Endothelial cell of umbilical vein (primary cell): ENCODE data around the gene HOXA11. TPM values are rescaled to one million over a fixed set of nuclear protein-coding genes. Genes with fewer than 3 reads are reported as not detected.

ENCODE experiments used
- BruUV-seq: library from RNA; stranded (reverse); fragments of 400-500 nt; replicated peaks from 2 replicates; lab custom pipeline; 2021; lab: Mats Ljungman, UMichigan
- CTCF ChIA-PET: fragments of 300-600, 350-600 bp; sonication (Branson Sonifier 250); formaldehyde crosslinking; loops from one replicate; lab custom pipeline; 2021; ENCODE audit warnings: antibody characterized with exemption, inconsistent platforms; lab: Charles Lee
- POLR2A ChIA-PET: fragments of 300-600, 350-600 bp; sonication (Branson Sonifier 250); formaldehyde crosslinking; loops from one replicate; lab custom pipeline; 2021; ENCODE audit warnings: antibody characterized with exemption, inconsistent platforms; lab: Charles Lee
- DNase-seq: peaks from one replicate; pipeline ENCODE4 v3.0.0-alpha.2; 2011; ENCODE audit warnings: low read depth, low spot score
- FAIRE-seq: peaks from 2 replicates; lab custom pipeline; 2011; peaks lifted over from hg19 to GRCh38; lab: Jason Lieb, UNC
- H2AFZ ChIP-seq: 2 replicates; pipeline ENCODE4 v1.6.0; 2012; ENCODE audit warnings: low read depth, low read length, control low read depth, inconsistent platforms
- H3K27ac ChIP-seq: 2 replicates; pipeline ENCODE4 v1.5.1; 2011; ENCODE audit warnings: low read depth, mild to moderate bottlenecking, control low read depth, low read length, moderate library complexity; ENCODE audit not compliant: insufficient read depth
- H3K27me3 ChIP-seq, 2 experiments: 2 replicates each; pipeline versions ENCODE4 v1.6.0 to v1.6.1; 2011; ENCODE audit warnings: low read length in 2 of 2, mixed read lengths in 1 of 2; ENCODE audit not compliant: control insufficient read depth in 2 of 2, insufficient read depth in 2 of 2
- H3K36me3 ChIP-seq, 2 experiments: 2 replicates in 1 of 2; 3 replicates in 1 of 2; pipeline ENCODE4 v1.5.1; 2011; ENCODE audit warnings: low read length in 2 of 2, mild to moderate bottlenecking in 1 of 2, moderate library complexity in 1 of 2; ENCODE audit not compliant: control insufficient read depth in 2 of 2, insufficient read depth in 2 of 2; ENCODE audit errors: extremely low read depth in 1 of 2
- H3K4me1 ChIP-seq: 3 replicates; pipeline ENCODE4 v1.5.1; 2011; ENCODE audit warnings: mild to moderate bottlenecking, low read length; ENCODE audit not compliant: control insufficient read depth, insufficient read depth; ENCODE audit errors: extremely low read depth
- H3K4me2 ChIP-seq: 2 replicates; pipeline ENCODE4 v1.6.1; 2011; ENCODE audit warnings: low read length, control low read depth, mixed read lengths; ENCODE audit not compliant: insufficient read depth
- H3K4me3 ChIP-seq, 3 experiments: fragments of 200-600 bp in 1 of 3; sonication (generic), shearing (Covaris generic) in 1 of 3; replicated peaks in 1 of 3; 2 replicates each; pipeline ENCODE4 v1.5.1; 2011 to 2016; ENCODE audit warnings: control low read depth in 3 of 3, low read length in 3 of 3, mild to moderate bottlenecking in 2 of 3, inconsistent platforms in 1 of 3, low read depth in 1 of 3, moderate library complexity in 1 of 3; ENCODE audit not compliant: insufficient read depth in 1 of 3
- H3K79me2 ChIP-seq: 2 replicates; pipeline ENCODE4 v1.6.0; 2012; ENCODE audit warnings: low read length, inconsistent platforms; ENCODE audit not compliant: control insufficient read depth, insufficient read depth
- H3K9ac ChIP-seq: replicated peaks from 2 replicates; pipeline ENCODE3; 2011; ENCODE audit warnings: low read length, control low read depth; ENCODE audit not compliant: insufficient read depth; ENCODE audit errors: extremely low read depth
- H3K9me1 ChIP-seq: replicated peaks from 3 replicates; pipeline ENCODE4 v1.6.0; 2011; ENCODE audit warnings: mild to moderate bottlenecking, low read length; ENCODE audit not compliant: control insufficient read depth, insufficient read depth; ENCODE audit errors: extremely low read depth
- H3K9me3 ChIP-seq: replicated peaks from 2 replicates; pipeline ENCODE4 v1.5.1; 2012; ENCODE audit warnings: low read length, inconsistent platforms; ENCODE audit not compliant: control insufficient read depth, insufficient read depth
- H4K20me1 ChIP-seq: replicated peaks from 2 replicates; pipeline ENCODE3; 2011; ENCODE audit warnings: mild to moderate bottlenecking, low read length; ENCODE audit not compliant: control insufficient read depth, insufficient read depth; ENCODE audit errors: extremely low read depth
- CTCF ChIP-seq, 2 donors: IDR thresholded peaks; 1 replicate in 1 of 2; 2 replicates in 1 of 2; pipeline ENCODE4 v1.5.1; 2011; ENCODE audit warnings: low read length in 2 of 2, mild to moderate bottlenecking in 2 of 2, moderate library complexity in 2 of 2, control low read depth in 1 of 2, inconsistent platforms in 1 of 2, low read depth in 1 of 2; ENCODE audit not compliant: insufficient read depth in 1 of 2; ENCODE audit errors: extremely low read depth in 1 of 2
- EZH2 ChIP-seq: IDR thresholded peaks from 2 replicates; pipeline ENCODE4 v1.6.1; 2012; ENCODE audit warnings: borderline replicate concordance, low read depth, mild to moderate bottlenecking, moderate library complexity, low read length, inconsistent platforms; ENCODE audit not compliant: severe bottlenecking
- FOS ChIP-seq: IDR thresholded peaks from 2 replicates; pipeline ENCODE4 v1.6.1; 2011; ENCODE audit warnings: mild to moderate bottlenecking, low read length, moderate library complexity, borderline replicate concordance; ENCODE audit not compliant: insufficient read depth
- GATA2 ChIP-seq: IDR thresholded peaks from 2 replicates; pipeline ENCODE4 v1.7.0; 2011; ENCODE audit warnings: low read depth, mild to moderate bottlenecking, moderate library complexity, mixed read lengths, low read length; ENCODE audit not compliant: insufficient read length, insufficient read depth
- JUN ChIP-seq: IDR thresholded peaks from 2 replicates; pipeline ENCODE4 v1.6.1; 2011; ENCODE audit warnings: borderline replicate concordance, low read depth; ENCODE audit not compliant: insufficient read length, insufficient read depth
- MYC ChIP-seq: IDR thresholded peaks from one replicate; pipeline ENCODE4 v1.6.1; 2011; ENCODE audit warnings: mild to moderate bottlenecking, low read depth, low read length
- POLR2AphosphoS5 ChIP-seq: IDR thresholded peaks from 2 replicates; pipeline ENCODE4 v1.6.1; 2012; ENCODE audit warnings: low read depth, mild to moderate bottlenecking, control low read depth, low read length, moderate library complexity; ENCODE audit not compliant: insufficient read depth
- dilution Hi-C: fragments of 300-500 bp; cut with MboI; formaldehyde crosslinking; loops from one replicate; pipeline ENCODE4 v1.15.0; 2019; ENCODE audit warnings: low sequenced_read_pairs; ENCODE audit not compliant: extremely low pct_ligation_motif_present
- intact Hi-C: fragments of 100-400 bp; cut with micrococcal nuclease; formaldehyde crosslinking; loops from one replicate; pipeline ENCODE4 v1.10.0; 2022
- polyA plus RNA-seq, 4 experiments: library from polyadenylated mRNA; depleted of rRNA in 3 of 4; stranded (reverse) in 3 of 4; unstranded in 1 of 4; fragments of >200 nt; gene quantifications; 2 replicates each; pipeline versions ENCODE4 v1.2.1 to v1.2.3, GENCODE V29; 2011 to 2012; ENCODE audit warnings: missing spikeins in 1 of 4
- total RNA-seq: library from RNA; stranded (reverse); gene quantifications from 2 replicates; pipeline ENCODE4 v1.2.3, GENCODE V29; 2021

The HOXA11 gene
- total and polyA plus RNA-seq, 2 donors (not counting 3 experiments of a cell fraction or from before 2014, with no cell fraction given), result 10.4 to 16.7 TPM

- TF ChIP-seq FOS, result peak; percentile 60
- TF ChIP-seq MYC, result no peak
- TF ChIP-seq GATA2, result peak; percentile 13
- no peak for TF ChIP-seq EZH2
- TF ChIP-seq POLR2AphosphoS5, result peak; percentile 20
- TF ChIP-seq JUN, result peak; percentile 54
- TF ChIP-seq CTCF (IDR thresholded peaks at IDR 0.05; ENCODE audit: extremely low read depth in 1 of 2, insufficient read depth in 1 of 2, low read depth in 1 of 2, low read length in 2 of 2), result no peak
- peak; percentile 77 for FAIRE-seq
These were observed 50.6 kb downstream of the HOXA11 start for GRCh38 chr7:27134392-27134791.

More at GRCh38 chr7:27134392-27134791, 50.6 kb downstream of the HOXA11 start:
- no TSS peak for BruUV-seq
- Histone ChIP-seq H3K4me1 (peaks cover 89% of the 10 kb centered on the region), H3K9me1 (no peaks in the 10 kb centered on the region), H3K27ac (peak overlapping the region; percentile 82), H3K9me3 (no peaks in the 10 kb centered on the region), H3K4me3 (peak overlapping the region in 1 of 3 experiments; percentile 14), H3K4me2 (peak overlapping the region; percentile 61), H3K9ac (peak overlapping the region; percentile 70), H3K79me2 (peaks cover 77% of the 10 kb centered on the region), H2AFZ (no peak overlapping the region), H3K36me3 (no peaks in the 10 kb centered on the region), H3K27me3 (no peaks in the 10 kb centered on the region), H4K20me1 (no peaks in the 10 kb centered on the region)
- DNase-seq, result peak; percentile 90
- ChIA-PET CTCF (interaction anchor here (1.1 kb wide), 1 partner anchor 27 kb away, joined by 3 read pairs; no protein-coding TSS in a partner anchor), POLR2A (interaction anchor here (1.0 kb wide), 1 partner anchor 14 kb away, joined by 3 read pairs; no protein-coding TSS in a partner anchor)
- intact Hi-C loops, result no loop called here
- dilution Hi-C loops, result no loop called here
